CD14-positive monocyte (primary cell): ENCODE measurements around the gene ZNF221. TPM values are rescaled to one million over a fixed set of nuclear protein-coding genes. Genes with fewer than 3 reads are reported as not detected.

Experiments used
- DNase-seq, 3 donors: peaks; one replicate each; pipeline ENCODE4 v3.0.0-alpha.2; 2011 to 2022
- H2AFZ ChIP-seq: 2 replicates; pipeline ENCODE4 v1.6.0; 2012; ENCODE audit warnings: mild to moderate bottlenecking, low read depth, low read length, inconsistent platforms; ENCODE audit not compliant: insufficient read depth, poor library complexity, severe bottlenecking
- H3K27ac ChIP-seq, 2 donors: 1 replicate in 1 of 2; 2 replicates in 1 of 2; pipeline ENCODE4 v1.5.1; 2012 to 2013; ENCODE audit warnings: low read length in 2 of 2, control low read depth in 1 of 2, inconsistent platforms in 1 of 2, low read depth in 1 of 2, mild to moderate bottlenecking in 1 of 2
- H3K27me3 ChIP-seq, 2 donors: one replicate each; pipeline versions ENCODE4 v1.6.0 to v1.6.1; 2011 to 2013; ENCODE audit warnings: low read length in 2 of 2; ENCODE audit not compliant: control insufficient read depth in 2 of 2, insufficient read depth in 2 of 2
- H3K36me3 ChIP-seq, 2 donors: replicated peaks in 1 of 2; 1 replicate in 1 of 2; 2 replicates in 1 of 2; pipeline versions ENCODE4 v1.5.1 to v1.6.1; 2012 to 2013; ENCODE audit warnings: low read length in 2 of 2, control low read depth in 1 of 2, inconsistent platforms in 1 of 2, mild to moderate bottlenecking in 1 of 2; ENCODE audit not compliant: insufficient read depth in 2 of 2, control insufficient read depth in 1 of 2
- H3K4me1 ChIP-seq, 2 donors: 1 replicate in 1 of 2; 2 replicates in 1 of 2; pipeline versions ENCODE4 v1.5.1 to v1.6.1; 2012 to 2013; ENCODE audit warnings: low read length in 2 of 2, control low read depth in 1 of 2, inconsistent platforms in 1 of 2, mild to moderate bottlenecking in 1 of 2, moderate library complexity in 1 of 2; ENCODE audit not compliant: insufficient read depth in 2 of 2, control insufficient read depth in 1 of 2
- H3K4me2 ChIP-seq: replicated peaks from 2 replicates; pipeline ENCODE3; 2012; ENCODE audit warnings: low read length, moderate library complexity, mild to moderate bottlenecking; ENCODE audit not compliant: poor library complexity, severe bottlenecking; ENCODE audit errors: extremely low read depth
- H3K4me3 ChIP-seq, 3 experiments: fragments of 200-600 bp in 1 of 3; sonication (generic) in 1 of 3; replicated peaks in 1 of 3; 1 replicate in 2 of 3; 2 replicates in 1 of 3; pipeline ENCODE4 v1.5.1; 2011 to 2013; ENCODE audit warnings: low read length in 3 of 3, mild to moderate bottlenecking in 3 of 3, control low read depth in 2 of 3, low read depth in 2 of 3, inconsistent platforms in 1 of 3, moderate library complexity in 1 of 3
- H3K79me2 ChIP-seq: 2 replicates; pipeline ENCODE4 v1.6.0; 2012; ENCODE audit warnings: mild to moderate bottlenecking, control low read depth, inconsistent platforms, low read length, moderate library complexity; ENCODE audit not compliant: insufficient read depth
- H3K9ac ChIP-seq: 2 replicates; pipeline ENCODE4 v1.6.0; 2017; ENCODE audit warnings: low read length, mild to moderate bottlenecking; ENCODE audit not compliant: insufficient read depth, poor library complexity, severe bottlenecking
- H3K9me3 ChIP-seq, 2 donors: replicated peaks in 1 of 2; 1 replicate in 1 of 2; 2 replicates in 1 of 2; pipeline versions ENCODE4 v1.5.1 to v1.6.1; 2012 to 2013; ENCODE audit warnings: low read length in 2 of 2, control low read depth in 1 of 2; ENCODE audit not compliant: control insufficient read depth in 1 of 2, insufficient read depth in 1 of 2
- H4K20me1 ChIP-seq: 2 replicates; pipeline ENCODE4 v1.6.0; 2012; ENCODE audit warnings: mild to moderate bottlenecking, low read length, control low read depth, moderate library complexity; ENCODE audit not compliant: insufficient read depth
- H3K27ac Mint-ChIP-seq, 7 donors: one replicate each; pipeline ENCODE4 v1.8.0; 2020; ENCODE audit warnings: mild to moderate bottlenecking in 7 of 7, mixed read lengths in 7 of 7, moderate library complexity in 6 of 7, inconsistent platforms in 2 of 7
- H3K27me3 Mint-ChIP-seq, 3 donors: one replicate each; pipeline ENCODE4 v1.8.0; 2021 to 2022; ENCODE audit warnings: low read depth in 3 of 3, mild to moderate bottlenecking in 3 of 3, mixed read lengths in 3 of 3, moderate library complexity in 3 of 3, inconsistent platforms in 1 of 3
- H3K36me3 Mint-ChIP-seq, 2 donors: one replicate each; pipeline ENCODE4 v1.8.0; 2020; ENCODE audit warnings: mixed read lengths in 2 of 2, inconsistent platforms in 1 of 2, mild to moderate bottlenecking in 1 of 2
- H3K4me1 Mint-ChIP-seq: one replicate; pipeline ENCODE4 v1.8.0; 2020; ENCODE audit warnings: mild to moderate bottlenecking, mixed read lengths
- H3K4me3 Mint-ChIP-seq, 2 donors: one replicate each; pipeline ENCODE4 v1.8.0; 2020; ENCODE audit warnings: mild to moderate bottlenecking in 2 of 2, mixed read lengths in 2 of 2, moderate library complexity in 1 of 2
- H3K9me3 Mint-ChIP-seq, 7 donors: one replicate each; pipeline ENCODE4 v1.8.0; 2020 to 2022; ENCODE audit warnings: mixed read lengths in 7 of 7, mild to moderate bottlenecking in 6 of 7, moderate library complexity in 6 of 7, inconsistent platforms in 2 of 7
- CTCF ChIP-seq: fragments of 200-600 bp; IDR thresholded peaks from one replicate; pipeline ENCODE4 v1.8.0; 2022; ENCODE audit warnings: antibody characterized with exemption, mild to moderate bottlenecking
- WGBS: methylation state at CpG from one replicate; pipeline ENCODE4 v1.1.5; 2013; ENCODE audit warnings: missing lambda C conversion rate; ENCODE audit not compliant: insufficient coverage; 5-methylcytosine and 5-hydroxymethylcytosine counted together
- intact Hi-C, 2 donors: fragments of 100-400 bp; cut with micrococcal nuclease; formaldehyde crosslinking; loops; one replicate each; pipeline versions ENCODE4 v1.15.0 to v1.15.1; 2023
- polyA plus RNA-seq, 3 donors: library from polyadenylated mRNA; depleted of rRNA in 1 of 3; unstranded in 2 of 3; stranded (reverse) in 1 of 3; fragments of 300-500 nt in 2 of 3; fragments of >200 nt in 1 of 3; fragmentation: Illumina TruSeq in 2 of 3; gene quantifications; 1 replicate in 2 of 3; 2 replicates in 1 of 3; pipeline ENCODE4 v1.2.3, GENCODE V29; 2012 to 2021

Gene ZNF221
- polyA plus RNA-seq, 3 donors: 0.13 to 0.29 TPM; not detected in 1

- peaks cover 49 to 50% of the 10 kb centered on the region in 2 donors for H3K36me3 Mint-ChIP-seq
- Histone ChIP-seq H3K36me3 (peaks cover 50 to 54% of the 10 kb centered on the region in 2 donors), H2AFZ (no peak overlapping the region), H3K4me2 (no peak overlapping the region), H3K27ac (no peak overlapping the region), H3K4me3 (peak overlapping the region in 1 of 3 experiments; percentile 38), H3K9me3 (peaks cover 56 to 100% of the 10 kb centered on the region in 2 donors), H3K9ac (no peak overlapping the region), H4K20me1 (no peaks in the 10 kb centered on the region), H3K4me1 (no peaks in the 10 kb centered on the region), H3K79me2 (no peaks in the 10 kb centered on the region), H3K27me3 (no peaks in the 10 kb centered on the region)
- no peak overlapping the region for H3K4me3 Mint-ChIP-seq
- peaks cover 0 to 2% (median 0%) of the 10 kb centered on the region in 3 donors for H3K27me3 Mint-ChIP-seq
- H3K27ac Mint-ChIP-seq: no peak overlapping the region
- no peaks in the 10 kb centered on the region for H3K4me1 Mint-ChIP-seq
- 100% methylated on average over 2 of the region's 7 CpGs for WGBS
- DNase-seq: no peak
- peaks cover 56 to 91% (median 82%) of the 10 kb centered on the region in 7 donors for H3K9me3 Mint-ChIP-seq
- intact Hi-C loops: no loop called here
- no peak for TF ChIP-seq CTCF
These were observed 37.6 kb upstream of the ZNF221 start for GRCh38 chr19:43913383-43913782.

GRCh38 chr19:43914051-43914450 is 37.0 kb upstream of the ZNF221 start:
- peaks cover 56 to 60% of the 10 kb centered on the region in 2 donors for H3K36me3 ChIP-seq
- Mint-ChIP-seq H3K4me1 (no peaks in the 10 kb centered on the region), H3K4me3 (no peak overlapping the region), H3K27me3 (peaks cover 0 to 2% (median 0%) of the 10 kb centered on the region in 3 donors), H3K27ac (no peak overlapping the region), H3K36me3 (peaks cover 56 to 57% of the 10 kb centered on the region in 2 donors), H3K9me3 (peaks cover 61 to 90% (median 82%) of the 10 kb centered on the region in 7 donors)
- 67% methylated on average over 3 of the region's 3 CpGs for WGBS
- H3K27ac ChIP-seq: no peak overlapping the region
- DNase-seq: no peak
- intact Hi-C loops: no loop called here
- peak overlapping the region in 1 of 3 experiments; percentile 38 for H3K4me3 ChIP-seq
- no peak overlapping the region for H3K4me2 ChIP-seq
- no peak overlapping the region for H3K9ac ChIP-seq
- H3K4me1 ChIP-seq: no peaks in the 10 kb centered on the region
- peaks cover 56 to 100% of the 10 kb centered on the region in 2 donors for H3K9me3 ChIP-seq
- H4K20me1 ChIP-seq: no peaks in the 10 kb centered on the region
- H2AFZ ChIP-seq: no peak overlapping the region
- H3K79me2 ChIP-seq: no peaks in the 10 kb centered on the region
- no peak for TF ChIP-seq CTCF
- H3K27me3 ChIP-seq: no peaks in the 10 kb centered on the region
